Fibroblast of lung (primary cell): ENCODE results near the gene CFAP410. TPM values are rescaled to one million over a fixed set of nuclear protein-coding genes. Genes with fewer than 3 reads are reported as not detected.

Source experiments
- DNase-seq, 2 donors: peaks; one replicate each; pipeline versions ENCODE4 v3.0.0 to v3.0.0-alpha.2; 2010; ENCODE audit warnings: low read depth in 2 of 2
- H2AFZ ChIP-seq: 2 replicates; pipeline ENCODE4 v1.5.1; 2012; ENCODE audit warnings: low read length, control low read depth, inconsistent platforms
- H3K27ac ChIP-seq: 2 replicates; pipeline ENCODE4 v1.5.1; 2011; ENCODE audit warnings: low read length, control low read depth; ENCODE audit not compliant: insufficient read depth
- H3K27me3 ChIP-seq: 2 replicates; pipeline ENCODE4 v1.5.1; 2011; ENCODE audit warnings: mild to moderate bottlenecking, low read length; ENCODE audit not compliant: control insufficient read depth, insufficient read depth
- H3K36me3 ChIP-seq: 2 replicates; pipeline ENCODE4 v1.5.1; 2011; ENCODE audit warnings: low read length; ENCODE audit not compliant: control insufficient read depth, insufficient read depth
- H3K4me1 ChIP-seq: 2 replicates; pipeline ENCODE4 v1.5.1; 2011; ENCODE audit warnings: low read length; ENCODE audit not compliant: control insufficient read depth, insufficient read depth; ENCODE audit errors: extremely low read depth
- H3K4me2 ChIP-seq: 2 replicates; pipeline ENCODE4 v1.5.1; 2011; ENCODE audit warnings: low read length, control low read depth; ENCODE audit not compliant: insufficient read depth; ENCODE audit errors: extremely low read depth
- H3K4me3 ChIP-seq, 4 experiments: fragments of 200-600 bp in 1 of 4; sonication (generic) in 1 of 4; replicated peaks in 1 of 4; 2 replicates each; pipeline ENCODE4 v1.5.1; 2011 to 2016; ENCODE audit warnings: low read length in 4 of 4, low read depth in 3 of 4, mild to moderate bottlenecking in 3 of 4, control low read depth in 2 of 4, inconsistent platforms in 1 of 4, mixed read lengths in 1 of 4; ENCODE audit not compliant: insufficient read depth in 1 of 4; ENCODE audit errors: control extremely low read depth in 1 of 4
- H3K79me2 ChIP-seq: 2 replicates; pipeline ENCODE4 v1.5.1; 2012; ENCODE audit warnings: mild to moderate bottlenecking, low read length, inconsistent platforms; ENCODE audit not compliant: control insufficient read depth, insufficient read depth
- H3K9ac ChIP-seq: 2 replicates; pipeline ENCODE4 v1.5.1; 2011; ENCODE audit warnings: mild to moderate bottlenecking, low read length, control low read depth; ENCODE audit not compliant: insufficient read depth
- H3K9me3 ChIP-seq: 2 replicates; pipeline ENCODE4 v1.5.1; 2012; ENCODE audit warnings: low read depth, low read length; ENCODE audit not compliant: control insufficient read depth, insufficient read depth
- H4K20me1 ChIP-seq: 2 replicates; pipeline ENCODE4 v1.5.1; 2011; ENCODE audit warnings: low read length; ENCODE audit not compliant: control insufficient read depth, insufficient read depth; ENCODE audit errors: extremely low read depth
- CTCF ChIP-seq, 2 donors: IDR thresholded peaks in 1 of 2; conservative IDR thresholded peaks in 1 of 2; 1 replicate in 1 of 2; 2 replicates in 1 of 2; pipeline ENCODE4 v1.5.1; 2011 to 2012; ENCODE audit warnings: low read length in 2 of 2, control low read depth in 1 of 2, inconsistent platforms in 1 of 2, low read depth in 1 of 2, mild to moderate bottlenecking in 1 of 2
- EZH2 ChIP-seq: IDR thresholded peaks from 2 replicates; pipeline ENCODE4 v1.5.1; 2012; ENCODE audit warnings: low read length, control low read depth, mild to moderate bottlenecking; ENCODE audit errors: missing control alignments
- polyA plus RNA-seq, 2 donors: library from polyadenylated mRNA; depleted of rRNA in 1 of 2; stranded (reverse) in 1 of 2; unstranded in 1 of 2; fragments of >200 nt; gene quantifications; 2 replicates each; pipeline ENCODE4 v1.2.1, GENCODE V29; 2011 to 2012; ENCODE audit warnings: missing spikeins in 1 of 2
- total RNA-seq: library from RNA; depleted of rRNA; stranded (reverse); fragments of >200 nt; gene quantifications from 2 replicates; pipeline ENCODE4 v1.2.1, GENCODE V29; 2014

Gene CFAP410
- total and polyA plus RNA-seq, 2 donors (not counting 1 experiment from before 2014, with no cell fraction given) = 4.9 to 7.1 TPM

DNA sequence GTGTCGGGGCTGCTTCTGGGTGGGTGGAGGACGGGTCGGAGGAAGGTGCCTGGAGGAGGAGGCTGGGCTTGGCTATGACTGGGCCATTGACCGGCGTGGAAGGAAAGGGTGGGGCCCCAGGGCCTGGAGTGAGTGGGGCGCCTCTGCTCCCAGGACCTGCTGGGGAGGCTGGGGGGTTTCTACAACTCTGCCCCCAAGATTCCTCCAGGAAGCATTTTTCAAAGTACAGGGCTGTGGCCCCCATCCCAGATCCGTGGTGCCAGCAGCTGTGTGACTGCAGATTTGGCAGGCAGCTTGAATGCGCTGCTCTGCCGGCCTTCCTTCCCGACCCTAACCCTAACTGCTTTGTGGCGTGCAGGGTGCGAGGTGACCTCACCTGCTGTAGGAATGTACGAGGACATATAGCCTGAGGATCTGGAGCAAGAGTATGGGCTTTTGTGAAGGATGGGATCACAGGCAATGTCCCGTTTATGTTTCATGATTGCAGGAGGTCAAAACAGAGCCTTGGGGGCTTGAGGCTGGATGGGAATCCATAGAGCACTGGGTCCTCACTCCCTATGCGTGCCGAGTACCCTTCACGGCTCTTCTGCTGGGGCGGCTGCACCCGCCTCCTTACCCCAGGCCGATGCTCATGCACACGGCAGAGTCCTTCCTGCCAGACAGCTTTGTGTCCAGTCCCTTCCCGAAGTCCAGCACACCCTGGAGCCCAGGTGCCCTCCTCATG lies 38.9 kb upstream of the CFAP410 start:
- no peak for DNase-seq
- Histone ChIP-seq H3K27me3 (no peaks in the 10 kb centered on the region), H3K9ac (no peak overlapping the region), H3K27ac (no peak overlapping the region), H3K4me3 (no peak overlapping the region), H3K4me1 (no peaks in the 10 kb centered on the region), H3K79me2 (no peaks in the 10 kb centered on the region), H4K20me1 (no peaks in the 10 kb centered on the region), H2AFZ (no peak overlapping the region), H3K9me3 (no peaks in the 10 kb centered on the region), H3K36me3 (no peaks in the 10 kb centered on the region), H3K4me2 (no peak overlapping the region)
- TF ChIP-seq CTCF (conservative IDR thresholded peaks at IDR 0.05 in 1 of 2, IDR thresholded peaks at IDR 0.05 in 1 of 2; ENCODE audit: low read depth in 1 of 2, low read length in 2 of 2) (no peak), EZH2 (no peak)

DNA sequence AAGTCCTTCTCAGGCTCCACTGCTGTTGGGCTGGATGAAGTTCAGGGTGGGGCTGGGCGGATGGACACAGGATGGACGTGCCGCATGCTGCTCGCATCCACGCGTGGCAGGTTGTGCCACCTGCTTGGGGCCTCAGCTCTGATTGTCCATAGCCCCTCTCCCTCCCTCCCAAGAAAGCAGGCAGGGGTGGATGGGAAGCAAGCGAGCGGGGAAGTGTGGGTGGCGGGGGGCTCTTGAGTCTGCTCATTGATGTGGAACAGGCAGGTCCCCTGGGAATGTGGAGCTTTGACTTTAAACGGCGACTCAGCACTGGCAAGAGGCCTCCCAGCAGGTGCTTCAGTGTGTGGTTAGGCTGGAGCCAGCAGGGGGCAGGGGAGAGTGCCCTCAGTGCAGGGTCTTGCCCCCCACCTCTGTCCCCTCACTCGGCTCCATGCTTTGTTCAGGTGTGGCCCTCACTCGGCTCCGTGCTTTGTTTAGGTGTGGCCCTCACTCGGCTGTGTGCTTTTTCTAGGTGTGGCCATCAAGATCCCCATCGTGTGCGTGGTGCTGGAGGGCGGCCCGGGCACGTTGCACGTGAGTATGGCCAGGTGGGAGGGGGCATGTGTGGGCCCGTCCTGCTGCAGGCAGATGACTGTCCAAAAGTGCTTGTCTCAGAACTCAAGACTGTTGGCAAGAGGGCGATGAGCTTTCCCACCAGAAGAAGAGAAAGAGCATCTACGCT lies 38.2 kb upstream of the CFAP410 start:
- H3K4me3 ChIP-seq = no peak overlapping the region
- H4K20me1 ChIP-seq = no peaks in the 10 kb centered on the region
- no peaks in the 10 kb centered on the region for H3K79me2 ChIP-seq
- H3K27ac ChIP-seq = no peak overlapping the region
- no peak overlapping the region for H2AFZ ChIP-seq
- no peak overlapping the region for H3K4me2 ChIP-seq
- no peaks in the 10 kb centered on the region for H3K36me3 ChIP-seq
- H3K9me3 ChIP-seq = no peaks in the 10 kb centered on the region
- no peak for DNase-seq
- TF ChIP-seq EZH2 = no peak
- TF ChIP-seq CTCF (conservative IDR thresholded peaks at IDR 0.05 in 1 of 2, IDR thresholded peaks at IDR 0.05 in 1 of 2; ENCODE audit: low read depth in 1 of 2, low read length in 2 of 2) = no peak
- no peaks in the 10 kb centered on the region for H3K4me1 ChIP-seq
- H3K27me3 ChIP-seq = no peaks in the 10 kb centered on the region
- no peak overlapping the region for H3K9ac ChIP-seq

DNA sequence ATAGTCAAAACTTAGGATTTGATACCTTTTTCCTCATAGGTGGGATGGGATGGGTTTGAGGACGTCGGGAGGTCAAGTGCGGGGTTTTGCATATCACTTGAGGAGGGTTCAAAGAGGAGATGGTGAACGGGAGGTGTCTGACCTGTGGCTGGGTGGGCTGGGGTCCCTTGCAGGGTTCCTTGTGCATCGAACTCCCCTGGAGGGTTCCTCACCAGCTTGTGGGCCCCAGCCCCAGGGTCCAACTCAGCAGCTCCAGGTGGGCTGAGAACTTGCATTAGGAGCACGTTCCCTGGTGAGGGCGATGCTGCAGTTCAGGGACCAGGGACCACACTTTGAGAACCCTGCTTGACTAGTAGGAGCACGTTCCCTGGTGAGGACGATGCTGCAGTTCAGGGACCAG lies 37.4 kb upstream of the CFAP410 start:
- Histone ChIP-seq H2AFZ (no peak overlapping the region), H3K36me3 (no peaks in the 10 kb centered on the region), H3K9ac (no peak overlapping the region), H3K4me3 (no peak overlapping the region), H3K27ac (no peak overlapping the region), H4K20me1 (no peaks in the 10 kb centered on the region), H3K27me3 (no peaks in the 10 kb centered on the region), H3K9me3 (no peaks in the 10 kb centered on the region), H3K4me2 (no peak overlapping the region), H3K4me1 (no peaks in the 10 kb centered on the region), H3K79me2 (no peaks in the 10 kb centered on the region)
- no peak for TF ChIP-seq EZH2
- no peak for TF ChIP-seq CTCF (conservative IDR thresholded peaks at IDR 0.05 in 1 of 2, IDR thresholded peaks at IDR 0.05 in 1 of 2; ENCODE audit: low read depth in 1 of 2, low read length in 2 of 2)
- no peak for DNase-seq
